Activated CD4-positive, CD25-positive, alpha-beta regulatory T cell treated with anti-CD3 and anti-CD28 coated beads, Interleukin-2, amount 50 U/mL, for 24 hours (primary cell): ENCODE measurements around the gene PROSER2.
"Not testable (repeated sequence)": the region's sequence is repeated elsewhere in the genome, so short reads cannot be mapped to it uniquely, and the experiment has no call there.

Source experiments
- ATAC-seq, 2 donors: fragments of 150-1000 bp; cut with Tn5 transposase; one replicate each; pipeline ENCODE4 v1.10.0; 2021; ENCODE audit warnings: mild to moderate bottlenecking in 1 of 2, moderate library complexity in 1 of 2

PROSER2 gene

DNA sequence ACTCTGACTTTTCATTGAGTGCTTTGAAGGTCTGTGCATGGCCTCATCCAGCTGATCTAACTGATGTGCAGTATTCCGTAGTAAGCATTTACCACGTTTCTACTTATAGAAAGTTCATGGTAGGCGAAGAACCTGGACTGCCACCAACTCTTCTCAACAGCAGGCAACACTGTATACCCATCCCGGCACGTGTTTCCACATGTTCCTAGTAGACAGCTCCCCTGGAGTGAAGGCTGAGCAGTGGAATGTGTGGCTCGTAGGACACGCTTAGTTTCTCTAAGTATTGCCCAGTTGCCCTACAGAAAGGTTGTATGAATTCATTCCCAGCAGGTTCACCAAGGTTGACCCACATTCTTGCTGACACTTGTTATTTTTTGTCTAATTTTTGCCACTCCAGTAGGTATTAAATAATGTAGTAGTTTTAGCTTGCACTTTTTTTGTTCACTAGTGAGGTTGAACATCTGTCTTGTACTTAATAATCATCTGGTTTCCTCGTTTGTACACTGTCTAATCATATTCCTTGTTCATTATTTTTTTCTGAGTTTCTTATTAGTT, 15.2 kb downstream of the PROSER2 start:
- ATAC-seq = no peak

- ATAC-seq = no peak
Observed at GRCh38 chr10:11841375-11841774, 18.2 kb downstream of the PROSER2 start.

DNA sequence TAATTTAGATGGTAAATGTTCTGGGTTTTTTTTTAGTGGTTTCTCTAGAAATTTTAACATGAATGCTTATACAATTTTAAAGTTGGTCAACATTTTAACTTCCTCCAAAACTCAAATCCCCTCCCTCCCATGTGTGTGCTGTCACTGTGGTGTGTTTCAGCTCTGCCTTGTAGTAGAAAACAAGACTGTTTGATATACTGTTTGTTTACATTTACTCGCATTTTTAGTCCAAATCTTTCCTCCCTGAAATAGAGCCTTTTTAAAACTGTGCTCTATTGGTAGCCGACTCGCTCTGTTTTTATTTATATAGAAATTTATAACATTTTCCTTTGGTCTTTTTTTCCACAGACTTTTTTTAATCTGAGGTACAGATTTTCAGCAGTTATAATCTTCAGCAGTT, 19.3 kb downstream of the PROSER2 start:
- ATAC-seq = no peak

DNA sequence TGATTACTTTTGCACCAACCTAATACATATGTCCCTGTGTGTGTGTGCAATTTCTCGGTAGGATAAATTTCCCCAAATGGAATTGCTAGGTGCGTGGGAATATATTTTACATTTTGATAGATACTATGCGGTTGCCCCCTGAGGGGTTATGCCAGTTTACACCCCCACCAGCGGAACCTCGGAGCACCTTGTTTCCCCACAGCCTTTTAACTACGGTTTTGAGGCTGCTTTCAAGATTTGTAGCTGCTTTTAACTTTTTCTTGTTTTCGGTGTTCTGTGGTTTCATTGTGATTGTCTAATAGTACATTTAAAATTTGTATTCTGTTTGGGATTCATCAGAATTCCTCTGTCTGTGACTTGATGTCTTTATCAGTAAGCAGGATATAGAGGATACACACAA, 22.0 kb downstream of the PROSER2 start:
- no peak for ATAC-seq

DNA sequence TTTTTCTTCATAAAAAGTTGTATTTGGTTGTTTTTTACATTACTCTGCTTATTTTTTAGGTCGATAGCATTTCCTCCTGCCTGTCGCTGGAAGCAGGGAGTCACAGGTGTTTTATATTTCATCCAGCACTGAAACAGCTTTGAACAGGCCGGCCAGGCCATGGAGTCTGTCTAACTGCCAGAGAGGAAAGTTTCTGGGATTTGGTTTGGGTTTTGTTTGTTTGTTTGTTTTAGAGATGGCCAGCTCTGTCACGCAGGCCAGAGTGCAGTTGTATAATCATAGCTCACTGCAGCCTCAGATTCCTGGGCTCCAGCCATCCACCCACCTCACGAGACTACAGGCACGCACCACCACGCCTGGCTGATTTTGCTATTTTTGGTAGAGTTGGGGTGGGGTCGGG, 23.4 kb downstream of the PROSER2 start:
- ATAC-seq = no peak

- no peak for ATAC-seq
Observed at GRCh38 chr10:11849277-11849676, 26.1 kb downstream of the PROSER2 start.

GRCh38 chr10:11849911-11850310, 26.8 kb downstream of the PROSER2 start:
- ATAC-seq = no peak

DNA sequence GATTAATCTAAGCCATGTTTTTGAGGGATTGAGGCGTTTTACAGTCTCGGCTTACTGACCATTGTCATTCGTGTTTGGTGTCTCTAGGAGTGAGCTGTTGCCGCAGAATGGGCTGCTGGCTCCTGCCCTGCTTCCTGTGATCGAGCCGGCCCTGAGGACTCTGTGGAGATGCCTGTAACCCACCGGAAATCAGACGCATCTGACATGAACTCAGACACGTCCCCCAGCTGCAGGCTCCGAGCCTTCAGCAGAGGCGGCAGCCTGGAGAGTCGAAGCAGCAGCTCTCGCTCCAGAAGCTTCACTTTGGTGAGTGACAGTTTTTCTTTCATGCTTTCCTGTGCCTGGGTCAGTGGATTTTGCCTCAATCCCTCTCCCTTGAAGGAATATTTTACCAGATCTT, 28.8 kb downstream of the PROSER2 start:
- ATAC-seq = no peak

DNA sequence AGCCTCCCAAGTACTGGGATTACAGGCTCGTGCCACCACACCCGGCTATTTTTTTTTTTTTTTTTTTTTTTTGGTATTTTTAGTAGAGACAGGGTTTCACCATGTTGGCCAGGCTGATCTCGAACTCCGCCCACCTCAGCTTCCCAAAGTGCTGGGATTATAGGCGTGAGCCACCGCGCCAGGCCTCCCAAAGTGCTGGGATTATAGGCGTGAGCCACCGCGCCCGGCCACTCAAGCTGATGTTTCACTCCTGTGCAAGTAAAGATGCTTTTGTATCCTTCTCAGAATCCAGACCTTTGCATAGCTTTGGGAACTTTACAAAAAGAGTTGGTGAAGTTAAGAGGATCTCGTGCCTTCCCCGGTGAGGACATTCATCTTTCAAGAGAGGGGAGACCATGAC, 29.5 kb downstream of the PROSER2 start:
- not testable (repeated sequence) for ATAC-seq

DNA sequence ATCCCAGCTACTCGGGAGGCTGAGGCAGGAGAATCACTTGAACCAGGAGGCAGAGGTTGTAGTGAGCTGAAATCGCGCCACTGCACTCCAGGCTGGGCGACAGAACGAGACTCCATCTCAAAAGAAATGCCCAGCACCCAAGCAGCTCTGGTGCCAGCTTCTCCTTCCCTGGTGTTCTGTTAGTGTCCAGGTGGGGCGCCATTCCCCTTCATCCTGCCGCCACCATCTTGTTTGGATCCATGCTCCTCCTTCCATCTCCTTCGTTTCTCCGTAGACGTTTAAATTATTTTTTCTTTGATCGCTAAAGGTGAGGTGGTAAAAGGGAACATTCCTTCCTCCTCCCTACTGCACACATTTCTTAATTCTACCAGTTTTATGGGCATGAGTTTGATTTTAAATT, 30.3 kb downstream of the PROSER2 start:
- no peak for ATAC-seq

DNA sequence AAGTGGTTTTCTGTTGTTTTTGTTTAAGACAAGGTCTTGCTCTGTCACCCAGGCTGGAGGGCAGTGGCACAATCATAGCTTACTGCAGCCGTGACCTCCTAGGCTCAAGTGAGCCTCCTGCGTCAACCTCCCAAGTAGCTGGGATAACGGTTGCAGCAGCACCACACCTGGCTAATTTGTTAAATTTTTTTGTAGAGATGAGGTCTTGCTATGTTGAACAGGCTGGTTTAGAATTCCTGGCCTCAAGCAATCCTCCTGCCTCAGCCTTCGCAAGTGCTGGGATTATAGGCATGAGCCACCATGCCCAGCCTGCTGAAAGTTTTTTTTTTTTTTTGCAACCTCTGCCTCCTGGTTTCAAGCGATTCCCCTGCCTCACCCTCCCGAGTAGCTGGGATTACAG, 31.1 kb downstream of the PROSER2 start:
- no peak for ATAC-seq

- no peak for ATAC-seq
Observed at GRCh38 chr10:11856089-11856488, 32.9 kb downstream of the PROSER2 start.

- ATAC-seq = no peak
Observed at GRCh38 chr10:11856678-11857077, 33.5 kb downstream of the PROSER2 start.

- ATAC-seq = no peak
Observed at GRCh38 chr10:11858093-11858492, 34.9 kb downstream of the PROSER2 start.

- no peak for ATAC-seq
Observed at GRCh38 chr10:11861341-11861740, 38.2 kb downstream of the PROSER2 start.

GRCh38 chr10:11861811-11862428, 38.8 kb downstream of the PROSER2 start:
- no peak for ATAC-seq

- peak; percentile 97 for ATAC-seq
Observed at GRCh38 chr10:11863353-11864109, 40.4 kb downstream of the PROSER2 start.

- no peak for ATAC-seq
Observed at GRCh38 chr10:11864727-11865126, 41.6 kb downstream of the PROSER2 start.

DNA sequence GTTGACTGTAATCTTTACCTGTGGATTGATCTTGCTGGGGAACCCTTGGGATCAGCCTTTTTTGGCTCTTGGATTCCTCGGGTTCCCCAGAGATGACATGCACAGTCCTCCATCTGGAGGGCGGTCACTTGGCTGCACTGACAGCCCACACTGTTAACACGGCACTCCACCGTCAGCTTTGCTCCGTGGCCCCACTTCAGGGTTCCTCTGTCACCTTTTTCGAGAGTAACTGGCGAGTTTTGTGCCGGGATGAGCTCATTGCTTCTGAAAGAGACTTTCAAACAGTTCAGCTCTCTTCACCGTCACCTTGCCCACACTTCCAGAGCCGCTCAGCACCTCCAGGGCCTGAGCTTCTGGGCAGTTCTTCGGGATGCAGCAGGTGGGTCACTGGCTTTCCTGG, 42.4 kb downstream of the PROSER2 start:
- ATAC-seq = no peak

GRCh38 chr10:11866199-11866925, 43.2 kb downstream of the PROSER2 start:
- no peak for ATAC-seq

DNA sequence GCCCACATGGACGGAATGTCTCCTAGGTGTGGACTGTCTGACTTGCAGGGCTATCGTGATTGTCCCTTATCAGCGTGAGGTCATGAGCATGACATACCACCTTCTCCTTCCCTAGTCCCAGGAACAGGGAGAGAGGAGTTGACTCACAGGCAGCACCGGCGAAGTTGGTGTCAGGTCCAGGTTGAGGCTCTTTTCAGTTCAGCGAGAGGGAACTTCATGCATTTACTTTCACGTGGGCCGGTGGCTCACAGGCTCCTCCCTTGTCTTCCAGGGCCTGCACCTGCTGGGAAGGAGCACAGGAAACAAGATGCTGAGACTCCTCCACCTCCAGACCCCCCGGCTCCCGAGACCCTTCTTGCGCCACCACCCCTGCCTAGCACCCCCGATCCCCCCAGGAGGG, 46.1 kb downstream of the PROSER2 start:
- no peak for ATAC-seq

DNA sequence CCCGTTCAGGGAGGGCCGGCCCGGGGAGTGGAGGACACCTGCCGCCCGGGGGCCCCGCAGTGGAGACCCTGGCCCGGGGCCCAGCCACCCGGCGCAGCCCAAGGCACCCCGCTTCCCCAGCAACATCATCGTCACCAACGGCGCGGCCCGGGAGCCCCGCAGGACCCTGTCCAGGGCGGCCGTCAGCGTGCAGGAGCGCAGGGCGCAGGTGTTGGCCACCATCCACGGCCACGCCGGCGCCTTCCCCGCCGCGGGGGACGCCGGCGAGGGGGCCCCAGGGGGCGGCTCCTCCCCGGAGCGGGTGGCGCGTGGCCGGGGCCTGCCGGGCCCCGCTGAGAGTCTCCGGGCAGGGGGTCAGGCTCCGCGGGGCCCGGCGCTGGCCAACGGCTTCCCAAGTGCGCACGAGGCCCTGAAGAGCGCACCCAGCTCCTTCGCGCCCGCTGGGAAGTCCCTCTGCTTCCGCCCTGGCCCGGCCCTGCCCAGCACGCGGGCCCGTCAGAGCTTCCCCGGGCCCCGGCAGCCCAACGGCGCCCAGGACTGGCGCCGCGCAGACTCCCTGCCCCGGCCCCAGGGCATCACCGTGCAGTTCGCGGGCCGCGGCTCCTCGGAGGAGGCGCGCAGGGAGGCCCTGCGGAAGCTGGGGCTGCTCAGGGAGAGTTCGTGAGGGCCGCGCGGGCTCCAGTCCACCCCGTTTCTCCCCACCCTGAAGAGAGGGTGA, 46.7 kb downstream of the PROSER2 start:
- ATAC-seq = no peak

DNA sequence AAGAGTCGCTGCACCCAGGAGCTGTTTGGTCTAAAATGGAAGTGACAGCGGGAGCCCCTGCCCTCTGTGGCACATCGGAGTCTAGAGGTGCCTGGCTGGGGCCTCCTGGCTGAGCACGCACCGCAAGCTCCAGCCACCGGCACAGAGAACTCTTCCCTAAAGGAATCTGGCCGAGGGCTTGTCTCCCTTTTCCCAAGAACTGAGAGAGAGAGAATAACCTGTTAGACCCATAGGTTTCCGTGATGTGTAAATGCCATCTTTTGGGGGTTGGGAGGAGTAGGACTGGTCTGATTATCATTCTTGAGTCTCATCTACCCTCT, 47.3 kb downstream of the PROSER2 start:
- no peak for ATAC-seq
